SU-DHL-6 (cell line): Measurements from ENCODE around the gene NRL.

Source experiments
- EZH2phosphoT487 ChIP-seq: fragments of 200-600 bp; sonication (generic), shearing (Covaris generic); conservative IDR thresholded peaks from 2 replicates; pipeline ENCODE4 v1.6.1; 2018; ENCODE audit warnings: mild to moderate bottlenecking, antibody characterized with exemption, low read length, moderate library complexity, mixed read lengths
- TF ChIP-seq, protein P1 (sequence below): fragments of 200-600 bp; sonication (generic); IDR thresholded peaks from one replicate; pipeline ENCODE4 v1.5.1; 2017; ENCODE audit warnings: antibody characterized with exemption, mild to moderate bottlenecking, low read length, moderate library complexity; ENCODE audit not compliant: insufficient read depth, poor library complexity, severe bottlenecking

DNA sequence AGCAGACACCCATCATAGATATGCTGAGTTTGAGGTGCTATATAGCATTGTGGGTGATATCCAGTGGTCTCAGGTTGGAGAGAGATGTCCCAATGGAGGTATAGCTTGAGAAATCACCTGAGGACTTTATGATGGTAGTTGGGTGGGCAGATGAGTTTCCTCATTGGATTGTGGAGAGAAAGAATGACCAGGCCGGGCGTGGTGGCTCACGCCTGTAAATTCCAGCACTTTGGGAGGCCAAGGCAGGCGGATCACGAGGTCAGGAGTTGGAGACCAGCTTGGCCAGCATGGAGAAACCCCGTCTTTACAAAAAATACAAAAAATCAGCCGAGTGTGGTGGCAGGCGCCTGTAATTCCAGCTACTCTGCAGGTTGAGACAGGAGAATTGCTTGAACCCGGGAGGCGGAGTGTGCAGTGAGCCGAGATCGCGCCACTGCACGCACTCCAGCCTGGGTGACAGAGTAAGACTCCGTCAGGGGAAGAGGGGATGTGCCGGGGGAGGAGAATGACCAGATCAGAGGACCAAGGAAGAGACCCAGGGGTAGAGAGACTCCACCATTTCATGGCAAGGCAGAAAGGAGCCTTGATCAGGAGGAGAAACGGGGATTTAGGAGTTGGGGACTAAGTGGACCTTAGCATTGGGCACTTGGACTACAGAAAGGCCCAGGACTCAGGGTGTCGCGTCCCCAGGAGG, 21.4 kb downstream of the NRL start:
- TF ChIP-seq, protein P1, sequence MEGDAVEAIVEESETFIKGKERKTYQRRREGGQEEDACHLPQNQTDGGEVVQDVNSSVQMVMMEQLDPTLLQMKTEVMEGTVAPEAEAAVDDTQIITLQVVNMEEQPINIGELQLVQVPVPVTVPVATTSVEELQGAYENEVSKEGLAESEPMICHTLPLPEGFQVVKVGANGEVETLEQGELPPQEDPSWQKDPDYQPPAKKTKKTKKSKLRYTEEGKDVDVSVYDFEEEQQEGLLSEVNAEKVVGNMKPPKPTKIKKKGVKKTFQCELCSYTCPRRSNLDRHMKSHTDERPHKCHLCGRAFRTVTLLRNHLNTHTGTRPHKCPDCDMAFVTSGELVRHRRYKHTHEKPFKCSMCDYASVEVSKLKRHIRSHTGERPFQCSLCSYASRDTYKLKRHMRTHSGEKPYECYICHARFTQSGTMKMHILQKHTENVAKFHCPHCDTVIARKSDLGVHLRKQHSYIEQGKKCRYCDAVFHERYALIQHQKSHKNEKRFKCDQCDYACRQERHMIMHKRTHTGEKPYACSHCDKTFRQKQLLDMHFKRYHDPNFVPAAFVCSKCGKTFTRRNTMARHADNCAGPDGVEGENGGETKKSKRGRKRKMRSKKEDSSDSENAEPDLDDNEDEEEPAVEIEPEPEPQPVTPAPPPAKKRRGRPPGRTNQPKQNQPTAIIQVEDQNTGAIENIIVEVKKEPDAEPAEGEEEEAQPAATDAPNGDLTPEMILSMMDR = no peak
- no peak for TF ChIP-seq EZH2phosphoT487
